Activated T-helper 17 cell treated with anti-CD3 and anti-CD28 coated beads, Interleukin-2, amount 50 U/mL, for 72 hours (primary cell): ENCODE data around the gene DEK. TPM values are rescaled to one million over a fixed set of nuclear protein-coding genes. Genes with fewer than 3 reads are reported as not detected.

ENCODE experiments used
- ATAC-seq: fragments of 150-1000 bp; cut with Tn5 transposase; replicated peaks from 2 replicates; pipeline ENCODE4 v1.10.0; 2021; ENCODE audit warnings: mild to moderate bottlenecking, moderate library complexity
- H3K27ac Mint-ChIP-seq: one replicate; pipeline ENCODE4 v1.8.0; 2022; ENCODE audit warnings: mixed read lengths
- H3K27me3 Mint-ChIP-seq: one replicate; pipeline ENCODE4 v1.8.0; 2022; ENCODE audit warnings: mixed read lengths
- H3K36me3 Mint-ChIP-seq: one replicate; pipeline ENCODE4 v1.8.0; 2022; ENCODE audit warnings: low read depth, mild to moderate bottlenecking, mixed read lengths
- H3K4me1 Mint-ChIP-seq: one replicate; pipeline ENCODE4 v1.8.0; 2022; ENCODE audit warnings: mixed read lengths
- H3K4me3 Mint-ChIP-seq: one replicate; pipeline ENCODE4 v1.8.0; 2022; ENCODE audit warnings: mild to moderate bottlenecking, mixed read lengths
- H3K9me3 Mint-ChIP-seq: one replicate; pipeline ENCODE4 v1.8.0; 2022; ENCODE audit warnings: mixed read lengths
- total RNA-seq, 2 donors: library from RNA; stranded (reverse); gene quantifications; one replicate each; pipeline ENCODE4 v1.2.3, GENCODE V29; 2022

DEK gene
- total RNA-seq, 2 donors from 2014 or later, result 111 to 132 TPM

DNA sequence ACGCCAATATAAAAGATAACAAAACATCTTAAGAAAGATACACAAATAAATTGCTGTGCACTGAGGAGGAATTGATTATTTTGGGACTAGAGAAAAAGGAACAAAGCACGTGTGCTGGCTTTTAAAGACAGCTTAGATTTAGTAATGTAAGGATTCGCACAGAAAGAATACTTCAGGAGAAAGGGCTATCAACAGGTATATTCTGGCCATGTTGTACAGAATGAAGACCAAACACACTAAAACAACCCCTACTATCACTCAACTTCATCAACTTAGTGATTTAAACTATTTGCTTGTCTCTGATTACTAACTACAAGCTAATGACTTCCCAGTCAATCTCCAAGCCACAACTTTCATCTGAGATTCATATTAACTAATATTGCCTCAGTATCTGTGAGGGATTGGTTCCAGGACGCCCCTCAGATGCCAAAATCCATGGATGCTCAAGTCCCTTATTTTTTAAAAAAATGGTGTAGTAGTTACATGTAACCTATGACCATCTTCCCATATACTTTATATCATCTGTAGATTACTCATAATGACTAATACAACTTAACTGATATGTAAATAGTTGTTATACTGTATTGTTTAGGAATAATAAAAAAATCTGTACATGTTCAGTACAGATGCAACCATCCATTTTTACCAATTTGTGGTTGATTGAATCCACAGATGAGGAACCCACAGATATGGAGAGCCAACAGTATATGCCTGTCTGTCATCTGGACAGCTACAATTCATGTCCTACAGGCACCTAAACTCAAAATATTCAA, 4.5 kb downstream of the DEK start:
- peak overlapping the region; percentile 88 for H3K4me3 Mint-ChIP-seq
- H3K36me3 Mint-ChIP-seq, result peaks cover 90% of the 10 kb centered on the region
- peak; percentile 2 for ATAC-seq
- peaks cover 20% of the 10 kb centered on the region for H3K4me1 Mint-ChIP-seq
- H3K27me3 Mint-ChIP-seq, result no peaks in the 10 kb centered on the region
- peak overlapping the region; percentile 71 for H3K27ac Mint-ChIP-seq
- H3K9me3 Mint-ChIP-seq, result no peaks in the 10 kb centered on the region

DNA sequence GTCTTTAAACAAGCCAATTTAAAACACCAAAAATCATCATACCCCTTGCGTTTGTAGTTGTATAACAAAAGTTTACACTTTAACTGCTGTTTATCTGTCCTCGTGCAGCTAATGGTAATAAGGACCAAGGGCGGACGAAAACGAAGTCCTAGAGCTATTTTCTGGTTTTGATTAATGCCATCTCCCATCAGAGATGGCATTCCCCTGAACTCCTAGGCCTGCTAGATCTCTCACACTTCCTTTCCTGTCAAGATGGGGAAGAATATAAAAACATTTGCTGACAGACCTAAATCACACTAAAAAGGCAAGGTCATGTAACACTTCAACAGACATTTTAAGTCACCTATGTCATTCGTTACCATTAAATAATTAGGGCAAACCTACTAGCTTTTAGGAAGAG, 9.5 kb downstream of the DEK start:
- ATAC-seq, result no peak
- H3K9me3 Mint-ChIP-seq, result no peaks in the 10 kb centered on the region
- no peak overlapping the region for H3K4me3 Mint-ChIP-seq
- H3K27ac Mint-ChIP-seq, result no peak overlapping the region
- H3K27me3 Mint-ChIP-seq, result no peaks in the 10 kb centered on the region
- peaks cover 98% of the 10 kb centered on the region for H3K36me3 Mint-ChIP-seq
- peaks cover 12% of the 10 kb centered on the region for H3K4me1 Mint-ChIP-seq

DNA sequence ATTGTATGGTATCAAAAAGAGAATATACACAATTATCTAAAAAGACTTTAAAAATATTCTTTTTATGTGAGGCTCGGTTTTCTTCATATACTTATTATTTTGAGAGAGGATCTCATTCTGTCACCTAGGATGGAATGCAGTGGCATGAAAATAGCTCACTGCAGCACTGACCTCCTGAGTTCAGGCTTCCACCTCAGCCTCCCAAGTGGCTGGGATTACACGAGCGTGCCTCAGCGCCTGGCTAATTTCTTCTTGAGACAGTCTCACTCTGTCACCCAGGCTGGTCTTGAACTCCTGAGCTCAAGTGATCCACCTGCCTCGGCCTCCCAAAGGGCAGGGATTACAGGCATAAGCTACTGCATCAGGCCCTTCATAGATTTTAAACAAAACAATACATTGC, 10.7 kb downstream of the DEK start:
- H3K9me3 Mint-ChIP-seq, result peaks cover 4% of the 10 kb centered on the region
- no peaks in the 10 kb centered on the region for H3K27me3 Mint-ChIP-seq
- H3K4me3 Mint-ChIP-seq, result no peak overlapping the region
- peaks cover 100% of the 10 kb centered on the region for H3K36me3 Mint-ChIP-seq
- no peak overlapping the region for H3K27ac Mint-ChIP-seq
- peaks cover 17% of the 10 kb centered on the region for H3K4me1 Mint-ChIP-seq
- ATAC-seq, result no peak

DNA sequence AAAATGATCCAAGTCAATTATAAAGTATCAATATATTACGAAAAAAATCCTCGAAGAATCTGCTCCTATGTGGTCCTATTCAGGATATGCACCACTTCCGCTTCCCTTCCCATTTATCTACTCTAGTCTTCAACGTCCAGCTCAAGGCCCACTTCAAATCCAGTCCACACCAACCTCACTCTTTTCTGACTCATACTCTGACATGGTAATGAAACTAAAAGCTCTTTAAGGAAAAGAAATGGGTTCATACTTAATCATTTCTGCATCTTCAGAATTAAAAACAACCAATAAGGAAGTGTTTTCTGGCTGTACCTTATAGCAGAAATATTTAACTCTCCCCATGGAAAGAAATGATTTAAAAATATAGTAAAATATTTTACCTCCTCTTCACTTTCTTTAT, 15.1 kb downstream of the DEK start:
- Mint-ChIP-seq H3K27ac (no peak overlapping the region), H3K36me3 (peaks cover 100% of the 10 kb centered on the region), H3K27me3 (no peaks in the 10 kb centered on the region), H3K4me3 (no peak overlapping the region), H3K9me3 (peaks cover 4% of the 10 kb centered on the region), H3K4me1 (peaks cover 30% of the 10 kb centered on the region)
- peak; percentile 42 for ATAC-seq

DNA sequence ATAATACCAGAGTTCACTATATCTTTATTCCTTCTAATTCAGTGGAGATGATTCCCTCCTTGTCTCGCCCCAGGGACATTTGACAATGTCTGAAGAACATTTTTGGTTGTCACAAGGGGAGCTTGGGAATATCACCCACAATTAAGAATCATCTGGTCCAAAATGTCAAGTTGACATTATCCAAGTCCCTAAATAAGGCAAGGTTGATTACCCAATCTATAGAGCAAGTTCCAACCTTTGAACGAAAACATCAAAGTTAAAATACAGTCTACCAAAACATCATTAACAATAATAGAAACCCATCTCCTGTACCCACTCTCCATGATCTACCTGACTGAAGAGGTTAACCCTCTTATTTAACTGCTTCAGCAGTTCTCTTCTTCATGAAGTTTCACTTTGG, 15.6 kb downstream of the DEK start:
- peaks cover 4% of the 10 kb centered on the region for H3K9me3 Mint-ChIP-seq
- no peak overlapping the region for H3K27ac Mint-ChIP-seq
- no peak for ATAC-seq
- H3K4me3 Mint-ChIP-seq, result no peak overlapping the region
- H3K36me3 Mint-ChIP-seq, result peaks cover 100% of the 10 kb centered on the region
- peaks cover 30% of the 10 kb centered on the region for H3K4me1 Mint-ChIP-seq
- H3K27me3 Mint-ChIP-seq, result no peaks in the 10 kb centered on the region

DNA sequence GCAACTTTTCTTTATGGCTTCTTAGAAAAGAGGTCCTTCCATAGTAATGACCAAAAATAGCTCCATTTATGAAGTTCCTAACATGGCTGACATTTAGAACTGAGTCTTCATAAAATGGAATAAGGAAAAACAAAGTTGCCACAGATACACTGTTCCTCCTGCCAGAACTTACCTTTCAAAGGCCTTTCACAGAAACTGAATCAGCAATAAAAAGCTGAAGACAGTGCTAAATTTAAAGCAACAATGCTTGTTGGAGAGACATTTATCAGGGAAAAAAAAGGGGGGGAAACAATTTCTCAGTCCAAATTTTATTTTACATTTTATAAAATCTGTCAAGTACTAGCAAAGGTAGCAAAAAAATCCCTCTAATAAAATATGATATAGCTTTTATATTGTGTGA, 17.3 kb downstream of the DEK start:
- no peak for ATAC-seq
- H3K4me1 Mint-ChIP-seq, result peaks cover 46% of the 10 kb centered on the region
- peaks cover 100% of the 10 kb centered on the region for H3K36me3 Mint-ChIP-seq
- H3K4me3 Mint-ChIP-seq, result no peak overlapping the region
- H3K9me3 Mint-ChIP-seq, result peaks cover 4% of the 10 kb centered on the region
- H3K27me3 Mint-ChIP-seq, result no peaks in the 10 kb centered on the region
- H3K27ac Mint-ChIP-seq, result no peak overlapping the region

DNA sequence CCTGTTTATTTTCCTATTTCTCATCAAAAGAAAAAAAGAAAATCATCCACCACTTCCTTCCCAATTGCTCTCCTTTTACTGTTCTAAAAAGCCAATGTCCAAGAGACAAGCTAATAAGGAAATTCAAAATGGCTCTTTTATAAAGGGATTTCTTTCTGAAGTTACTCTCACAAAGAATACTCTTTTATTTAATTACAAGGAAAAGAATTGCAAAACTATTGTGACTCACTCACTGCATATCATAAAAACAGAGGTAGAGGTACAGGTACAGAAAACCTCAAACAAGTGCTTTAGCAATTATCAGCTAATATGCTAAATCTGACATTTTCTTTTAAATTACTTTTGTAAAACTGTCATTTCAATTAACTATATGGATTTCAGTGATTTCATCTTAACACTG, 18.1 kb downstream of the DEK start:
- ATAC-seq, result no peak

DNA sequence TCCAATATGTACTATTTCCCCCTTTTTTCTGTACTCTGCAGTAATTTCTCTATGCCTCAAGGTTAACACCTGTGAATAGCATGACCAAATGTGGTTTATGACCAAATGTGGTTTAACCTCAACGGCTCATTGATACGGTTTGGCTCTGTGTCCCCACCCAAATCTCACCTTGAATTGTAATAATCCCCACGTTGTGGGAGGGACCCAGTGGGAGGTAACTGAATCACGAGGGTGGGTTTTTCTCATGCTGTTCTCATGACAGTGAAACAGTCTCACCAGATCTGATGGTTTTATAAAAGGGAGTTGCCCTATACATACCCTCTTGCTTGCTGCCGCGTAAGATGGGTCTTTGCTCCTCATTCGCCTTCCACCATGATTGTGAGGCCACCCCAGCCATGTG, 18.7 kb downstream of the DEK start:
- H3K9me3 Mint-ChIP-seq, result peaks cover 4% of the 10 kb centered on the region
- peaks cover 48% of the 10 kb centered on the region for H3K4me1 Mint-ChIP-seq
- peaks cover 100% of the 10 kb centered on the region for H3K36me3 Mint-ChIP-seq
- peak overlapping the region; percentile 69 for H3K27ac Mint-ChIP-seq
- peak overlapping the region; percentile 23 for H3K4me3 Mint-ChIP-seq
- H3K27me3 Mint-ChIP-seq, result no peaks in the 10 kb centered on the region
- ATAC-seq, result peak; percentile 64

More for the DNA sequence above, 18.1 kb downstream of the DEK start:
- Mint-ChIP-seq H3K9me3 (peaks cover 4% of the 10 kb centered on the region), H3K4me3 (peak overlapping the region; percentile 23), H3K27ac (peak overlapping the region; percentile 69), H3K27me3 (no peaks in the 10 kb centered on the region), H3K36me3 (peaks cover 100% of the 10 kb centered on the region), H3K4me1 (peaks cover 45% of the 10 kb centered on the region)

DNA sequence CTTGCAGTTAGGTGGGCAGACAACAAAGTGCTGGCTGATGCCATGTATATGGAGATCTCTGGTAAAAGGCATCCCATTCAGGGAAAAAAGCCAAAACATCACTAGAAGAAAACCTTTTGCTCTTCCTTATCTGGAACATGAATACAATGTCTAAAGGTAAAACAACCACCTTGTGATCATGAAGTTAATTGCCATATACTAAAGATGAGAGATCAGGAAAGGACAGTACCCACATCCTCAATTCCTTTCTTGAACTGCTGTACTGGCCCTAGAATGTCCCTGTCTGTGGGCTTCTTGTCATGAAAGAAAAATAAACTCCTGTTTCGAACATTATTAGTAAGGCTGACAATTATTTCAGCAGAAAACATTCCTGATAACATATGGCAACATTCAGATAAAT, 19.3 kb downstream of the DEK start:
- H3K27me3 Mint-ChIP-seq, result no peaks in the 10 kb centered on the region
- H3K4me3 Mint-ChIP-seq, result peak overlapping the region; percentile 23

DNA sequence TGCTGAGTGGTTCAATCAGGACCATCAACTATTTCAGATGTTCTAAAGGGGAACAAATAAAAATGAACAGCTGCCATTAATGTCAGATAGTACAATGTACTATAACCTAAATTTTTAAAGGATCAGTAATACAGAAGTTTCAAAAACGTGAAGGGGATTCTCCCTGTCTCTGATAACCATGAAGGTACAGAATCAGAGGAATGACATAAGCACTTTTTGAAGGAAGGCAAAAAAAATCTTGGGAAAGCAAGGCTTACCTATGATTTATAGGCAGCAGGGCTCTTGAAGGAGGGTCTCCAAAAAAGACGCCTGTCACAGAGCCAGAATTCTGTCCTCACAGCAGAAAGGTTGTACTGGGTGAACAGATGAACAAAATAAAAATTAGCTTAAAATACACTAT, 20.1 kb downstream of the DEK start:
- peaks cover 2% of the 10 kb centered on the region for H3K9me3 Mint-ChIP-seq
- peaks cover 42% of the 10 kb centered on the region for H3K4me1 Mint-ChIP-seq
- no peak for ATAC-seq
- H3K4me3 Mint-ChIP-seq, result no peak overlapping the region
- H3K27ac Mint-ChIP-seq, result no peak overlapping the region
- no peaks in the 10 kb centered on the region for H3K27me3 Mint-ChIP-seq
- H3K36me3 Mint-ChIP-seq, result peaks cover 99% of the 10 kb centered on the region

More for the DNA sequence above, 19.3 kb downstream of the DEK start:
- Mint-ChIP-seq H3K36me3 (peaks cover 100% of the 10 kb centered on the region), H3K4me1 (peaks cover 48% of the 10 kb centered on the region), H3K27ac (peak overlapping the region; percentile 69), H3K9me3 (peaks cover 4% of the 10 kb centered on the region)
- no peak for ATAC-seq

DNA sequence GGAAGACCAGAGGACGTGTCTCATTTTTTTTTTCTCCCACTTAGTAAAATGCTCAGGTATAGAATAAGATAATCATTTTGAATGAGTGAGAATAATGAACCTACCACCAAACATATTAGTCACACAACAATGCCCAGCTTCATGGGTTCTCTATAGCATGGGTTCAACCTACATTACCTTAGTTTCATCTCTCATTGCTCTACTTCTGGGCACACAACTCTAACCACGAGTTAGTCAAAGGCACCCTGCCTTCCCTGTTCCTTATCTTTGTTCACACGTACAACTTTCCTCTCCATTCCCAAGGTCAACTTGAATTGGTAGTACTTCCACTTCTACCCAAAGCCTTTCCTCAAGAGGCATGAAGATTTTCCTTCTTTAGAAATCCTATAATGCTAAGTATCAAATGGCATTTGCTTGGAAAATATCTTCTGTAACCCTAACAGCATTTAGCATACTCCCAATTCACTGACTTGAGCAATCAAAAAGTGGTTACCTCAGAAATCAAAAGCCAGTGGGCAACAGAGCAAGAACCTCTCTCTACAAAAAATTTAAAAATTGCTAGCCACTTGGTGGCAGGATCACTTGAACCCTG, 20.9 kb downstream of the DEK start:
- H3K27ac Mint-ChIP-seq, result no peak overlapping the region
- ATAC-seq, result peak; percentile 77
- H3K4me1 Mint-ChIP-seq, result peaks cover 38% of the 10 kb centered on the region
- no peaks in the 10 kb centered on the region for H3K27me3 Mint-ChIP-seq
- peaks cover 99% of the 10 kb centered on the region for H3K36me3 Mint-ChIP-seq
- no peak overlapping the region for H3K4me3 Mint-ChIP-seq
- H3K9me3 Mint-ChIP-seq, result no peaks in the 10 kb centered on the region

DNA sequence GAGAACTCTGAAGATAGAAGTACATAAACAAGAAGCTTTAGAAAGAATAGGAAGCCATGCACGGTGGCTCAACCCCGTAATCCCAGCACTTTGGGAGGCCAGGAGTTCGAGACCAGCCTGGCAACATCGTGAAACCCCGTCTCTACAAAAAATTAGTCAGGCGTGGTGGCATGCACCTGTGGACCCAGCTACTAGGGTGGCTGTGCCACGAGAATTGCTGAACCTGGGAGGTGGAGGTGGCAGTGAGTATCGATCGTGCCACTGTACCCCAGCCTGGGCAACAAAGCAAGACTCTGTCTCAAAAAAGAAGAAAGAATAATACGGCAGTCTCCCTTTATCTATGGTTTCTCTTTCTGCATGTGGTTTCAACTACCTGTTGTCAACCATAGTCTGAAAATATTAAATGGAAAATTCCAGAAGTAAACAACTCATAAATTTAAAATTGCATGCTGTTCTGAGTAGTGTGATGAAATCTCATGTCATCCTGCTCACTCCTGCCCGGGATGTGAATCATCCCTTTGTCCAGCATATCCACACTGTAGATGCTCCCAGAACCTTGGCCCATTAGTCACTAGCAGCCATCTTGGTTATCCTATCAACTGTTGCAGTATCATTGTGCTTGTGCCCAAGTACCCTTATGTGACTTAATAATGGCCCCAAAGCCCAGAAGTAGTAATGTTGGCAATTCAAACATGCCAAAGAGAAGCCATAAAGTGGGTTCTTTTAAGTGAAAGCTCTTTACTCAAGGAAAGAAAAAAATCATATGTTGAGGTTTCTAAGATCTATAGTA, 22.1 kb downstream of the DEK start:
- Mint-ChIP-seq H3K27ac (peak overlapping the region; percentile 63), H3K9me3 (no peaks in the 10 kb centered on the region), H3K4me1 (peaks cover 38% of the 10 kb centered on the region), H3K4me3 (peak overlapping the region; percentile 39), H3K27me3 (no peaks in the 10 kb centered on the region), H3K36me3 (peaks cover 99% of the 10 kb centered on the region)
- ATAC-seq, result peak; percentile 21

DNA sequence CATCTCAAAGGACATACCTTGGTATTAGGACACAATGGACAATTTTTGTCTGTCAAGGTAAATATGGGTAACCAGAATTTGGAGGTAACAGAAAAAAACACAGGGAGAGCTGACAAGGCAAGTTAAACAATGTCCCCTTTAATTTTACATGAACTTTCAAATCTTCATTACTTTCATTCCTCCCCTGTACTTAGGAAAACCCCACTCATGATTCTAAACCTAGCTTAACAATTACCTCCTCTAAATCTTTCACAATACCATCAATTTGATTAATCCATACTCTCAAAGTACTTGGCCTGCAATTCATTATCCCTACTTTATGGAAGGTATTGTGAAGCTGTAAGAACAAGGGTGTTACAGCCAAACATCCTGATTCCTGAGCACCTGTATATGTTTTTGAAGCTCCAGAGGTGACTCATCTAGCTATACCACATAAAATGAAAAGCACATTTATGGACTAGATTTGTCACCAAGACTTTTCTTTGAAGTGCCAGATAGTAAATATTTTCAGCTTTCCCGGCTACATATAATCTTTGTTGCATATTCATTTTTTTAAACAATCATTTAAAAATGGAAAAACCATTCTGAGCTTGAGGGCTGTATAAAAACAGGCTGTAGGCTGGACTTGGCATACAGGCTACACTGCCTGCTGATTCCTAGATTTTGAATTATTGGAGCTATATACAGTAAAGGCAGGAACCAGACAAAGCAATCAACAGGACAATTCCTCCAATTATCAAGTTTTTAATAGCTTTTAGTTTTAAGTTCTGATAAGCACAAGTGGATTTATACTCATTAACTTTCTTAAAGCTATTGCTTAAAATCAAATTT, 22.9 kb downstream of the DEK start:
- no peaks in the 10 kb centered on the region for H3K9me3 Mint-ChIP-seq
- peaks cover 38% of the 10 kb centered on the region for H3K4me1 Mint-ChIP-seq
- peak overlapping the region; percentile 4 for H3K27ac Mint-ChIP-seq
- H3K36me3 Mint-ChIP-seq, result peaks cover 99% of the 10 kb centered on the region
- peak; percentile 57 for ATAC-seq
- no peaks in the 10 kb centered on the region for H3K27me3 Mint-ChIP-seq
- H3K4me3 Mint-ChIP-seq, result peak overlapping the region; percentile 39

DNA sequence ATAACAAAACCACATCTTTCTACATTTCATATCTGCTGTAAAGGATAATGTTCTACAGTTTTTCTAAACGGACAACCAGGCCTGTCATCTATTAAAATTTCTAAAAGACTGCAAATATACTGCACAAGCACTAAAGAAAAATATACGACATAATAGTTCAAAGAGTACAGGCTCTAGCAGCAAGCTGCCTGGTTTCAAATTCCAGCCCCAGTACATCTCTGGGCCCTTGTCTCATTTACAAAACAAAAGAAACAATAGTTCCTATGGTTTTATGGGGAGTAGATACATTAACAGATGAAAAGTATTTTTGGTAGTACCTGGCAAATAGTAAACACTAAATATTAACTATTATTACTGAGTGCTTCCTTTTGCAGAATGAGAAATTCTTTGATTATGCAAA, 24.1 kb downstream of the DEK start:
- Mint-ChIP-seq H3K36me3 (peaks cover 99% of the 10 kb centered on the region), H3K27ac (no peak overlapping the region), H3K4me3 (no peak overlapping the region), H3K9me3 (no peaks in the 10 kb centered on the region), H3K27me3 (no peaks in the 10 kb centered on the region), H3K4me1 (peaks cover 29% of the 10 kb centered on the region)
- no peak for ATAC-seq
